NCI-H82 treated with DMSO at 0.1 percent for 48 hours (cell line): Measurements from ENCODE around the gene KRT6A.

ENCODE experiments used
- DNase-seq: peaks from one replicate; lab custom pipeline; 2025; ENCODE audit not compliant: unreplicated experiment; lab: John Stamatoyannopoulos, UW

KRT6A gene

GRCh38 chr12:52438305-52439301 lies 54.5 kb downstream of the KRT6A start:
- no peak for DNase-seq

GRCh38 chr12:52437508-52437907 lies 55.5 kb downstream of the KRT6A start:
- no peak for DNase-seq
